GM19238 (cell line): Measurements from ENCODE around the gene UXT.
"Not testable (repeated sequence)": the region's sequence is repeated elsewhere in the genome, so short reads cannot be mapped to it uniquely, and the experiment has no call there.

ENCODE experiments used
- DNase-seq: peaks from one replicate; pipeline ENCODE4 v3.0.0; 2011; ENCODE audit warnings: low spot score; ENCODE audit not compliant: insufficient read length

Gene UXT

GRCh38 chrX:47658684-47659420 lies at the start of gene UXT:
Gene UXT, minus strand, starts transcription at chrX:47659180. Its CDS starts 253 bp downstream, at chrX:47658927.
- DNase-seq, result peak; percentile 55

GRCh38 chrX:47707031-47707780 lies 48.2 kb upstream of the UXT start:
- no peak for DNase-seq

- no peak for DNase-seq
These were observed 47.6 kb upstream of the UXT start for GRCh38 chrX:47706575-47706974.

GRCh38 chrX:47704736-47705135 lies 45.8 kb upstream of the UXT start:
- no peak for DNase-seq

GRCh38 chrX:47697181-47697580 lies 38.2 kb upstream of the UXT start:
- no peak for DNase-seq

GRCh38 chrX:47690175-47690574 lies 31.2 kb upstream of the UXT start:
- DNase-seq, result no peak

GRCh38 chrX:47687263-47687662 lies 28.3 kb upstream of the UXT start:
- no peak for DNase-seq

- DNase-seq, result no peak
These were observed 24.8 kb upstream of the UXT start for GRCh38 chrX:47683829-47684205.

- DNase-seq, result no peak
These were observed 24.3 kb upstream of the UXT start for GRCh38 chrX:47683184-47683828.

- DNase-seq, result not testable (repeated sequence)
These were observed 17.2 kb upstream of the UXT start for GRCh38 chrX:47675959-47676859.

GRCh38 chrX:47674776-47675175 lies 15.8 kb upstream of the UXT start:
- no peak for DNase-seq

GRCh38 chrX:47665797-47666196 lies 6.8 kb upstream of the UXT start:
- not testable (repeated sequence) for DNase-seq

- DNase-seq, result no peak
These were observed 5.8 kb upstream of the UXT start for GRCh38 chrX:47664737-47665136.

GRCh38 chrX:47662144-47662657 lies 3.2 kb upstream of the UXT start:
- no peak for DNase-seq

- no peak for DNase-seq
These were observed 2.6 kb upstream of the UXT start for GRCh38 chrX:47661539-47661938.

GRCh38 chrX:47659421-47659726 lies 394 bp upstream of the UXT start:
- DNase-seq, result no peak

GRCh38 chrX:47658301-47658683 lies 688 bp downstream of the UXT start:
- DNase-seq, result no peak

GRCh38 chrX:47651043-47651905 lies 7.7 kb downstream of the UXT start:
- no peak for DNase-seq

GRCh38 chrX:47650164-47651042 lies 8.6 kb downstream of the UXT start, which contains the start of gene ELK1:
Gene ELK1, minus strand, starts transcription at chrX:47650563. Its CDS starts 9,122 bp downstream, at chrX:47641441.
- DNase-seq, result peak; percentile 78
